Activated CD8-positive, alpha-beta memory T cell treated with anti-CD3 and anti-CD28 coated beads, Interleukin-2, amount 10 ng/mL, durations not matched to agents 7 days and 5 days (primary cell): ENCODE results near the gene TGM4. TPM values are rescaled to one million over a fixed set of nuclear protein-coding genes. Genes with fewer than 3 reads are reported as not detected.
"Not testable (repeated sequence)": the region's sequence is repeated elsewhere in the genome, so short reads cannot be mapped to it uniquely, and the experiment has no call there.

Experiments
- ATAC-seq: fragments of 150-1000 bp; cut with Tn5 transposase; one replicate; pipeline ENCODE4 v1.10.0; 2021; ENCODE audit warnings: moderate library complexity
- CTCF ChIA-PET: fragments of 350-600 bp; sonication (Branson Sonifier 250); formaldehyde crosslinking; loops from one replicate; lab custom pipeline; 2021; ENCODE audit warnings: antibody characterized with exemption; lab: Charles Lee
- DNase-seq: peaks from one replicate; pipeline ENCODE4 v3.0.0-alpha.2; 2020
- H3K27ac Mint-ChIP-seq: one replicate; pipeline ENCODE4 v1.8.0; 2021; ENCODE audit warnings: mild to moderate bottlenecking, mixed read lengths
- H3K27me3 Mint-ChIP-seq: one replicate; pipeline ENCODE4 v1.8.0; 2021; ENCODE audit warnings: mixed read lengths
- H3K36me3 Mint-ChIP-seq: one replicate; pipeline ENCODE4 v1.8.0; 2021; ENCODE audit warnings: mild to moderate bottlenecking, mixed read lengths
- H3K4me1 Mint-ChIP-seq: one replicate; pipeline ENCODE4 v1.8.0; 2021; ENCODE audit warnings: mixed read lengths
- H3K4me3 Mint-ChIP-seq: one replicate; pipeline ENCODE4 v1.8.0; 2021; ENCODE audit warnings: mild to moderate bottlenecking, moderate library complexity, mixed read lengths
- H3K9me3 Mint-ChIP-seq: one replicate; pipeline ENCODE4 v1.8.0; 2022; ENCODE audit warnings: low read depth, mixed read lengths
- total RNA-seq, 2 experiments: library from RNA; stranded (reverse); gene quantifications; one replicate each; pipeline ENCODE4 v1.2.3, GENCODE V29; 2021

The TGM4 gene
- total RNA-seq, result not detected

- CTCF ChIA-PET, result no interaction called here
Observed at GRCh38 chr3:44874308-44874707, at the start of gene TGM4. Gene TGM4, plus strand, starts transcription at chr3:44874608. Its CDS starts 71 bp downstream, at chr3:44874679.

GRCh38 chr3:44825264-44825925 is 49.0 kb upstream of the TGM4 start:
- H3K27me3 Mint-ChIP-seq, result no peaks in the 10 kb centered on the region
- H3K4me3 Mint-ChIP-seq, result no peak overlapping the region
- H3K27ac Mint-ChIP-seq, result no peak overlapping the region
- H3K4me1 Mint-ChIP-seq, result no peaks in the 10 kb centered on the region
- peaks cover 73% of the 10 kb centered on the region for H3K36me3 Mint-ChIP-seq
- DNase-seq (no peak), ATAC-seq (no peak)
- CTCF ChIA-PET, result interaction anchor here (0.7 to 1.1 kb wide), 2 partner anchors 12 to 15 kb away, joined by 3 read pairs; no protein-coding TSS in a partner anchor
- H3K9me3 Mint-ChIP-seq, result peaks cover 3% of the 10 kb centered on the region

More at GRCh38 chr3:44874308-44874707, at the start of gene TGM4:
- peaks cover 4% of the 10 kb centered on the region for H3K27me3 Mint-ChIP-seq
- H3K27ac Mint-ChIP-seq, result no peak within 1 kb of the TSS
- no peaks in the 10 kb centered on the region for H3K36me3 Mint-ChIP-seq
- no peak within 1 kb of the TSS for H3K4me3 Mint-ChIP-seq
- no peaks in the 10 kb centered on the region for H3K4me1 Mint-ChIP-seq
- DNase-seq (no peak), ATAC-seq (no peak)
- no peaks in the 10 kb centered on the region for H3K9me3 Mint-ChIP-seq

GRCh38 chr3:44827196-44827595 is 47.2 kb upstream of the TGM4 start:
- H3K9me3 Mint-ChIP-seq, result peaks cover 3% of the 10 kb centered on the region
- CTCF ChIA-PET, result interaction anchor here (0.6 kb wide), 1 partner anchor 47 kb away, joined by 3 read pairs; no protein-coding TSS in a partner anchor
- DNase-seq (no peak), ATAC-seq (no peak)
- no peaks in the 10 kb centered on the region for H3K4me1 Mint-ChIP-seq
- no peak overlapping the region for H3K4me3 Mint-ChIP-seq
- no peak overlapping the region for H3K27ac Mint-ChIP-seq
- H3K36me3 Mint-ChIP-seq, result peaks cover 76% of the 10 kb centered on the region
- H3K27me3 Mint-ChIP-seq, result no peaks in the 10 kb centered on the region

- Mint-ChIP-seq H3K4me1 (no peaks in the 10 kb centered on the region), H3K27ac (no peak overlapping the region), H3K36me3 (peaks cover 72% of the 10 kb centered on the region), H3K4me3 (no peak overlapping the region), H3K9me3 (peaks cover 4% of the 10 kb centered on the region), H3K27me3 (no peaks in the 10 kb centered on the region)
- CTCF ChIA-PET, result interaction anchor here (1.1 to 1.3 kb wide), 2 partner anchors 8 to 10 kb away, joined by 3 read pairs; no protein-coding TSS in a partner anchor
- no peak for ATAC-seq
- DNase-seq, result no peak
Observed at GRCh38 chr3:44831232-44831631, 43.2 kb upstream of the TGM4 start.

GRCh38 chr3:44832032-44832431 is 42.4 kb upstream of the TGM4 start:
- CTCF ChIA-PET, result interaction anchor here (1.1 to 1.3 kb wide), 2 partner anchors 9 kb away, joined by 3 read pairs; no protein-coding TSS in a partner anchor
- Mint-ChIP-seq H3K36me3 (peaks cover 74% of the 10 kb centered on the region), H3K27ac (no peak overlapping the region), H3K4me1 (no peaks in the 10 kb centered on the region), H3K9me3 (peaks cover 12% of the 10 kb centered on the region), H3K4me3 (no peak overlapping the region), H3K27me3 (no peaks in the 10 kb centered on the region)
- DNase-seq (no peak), ATAC-seq (no peak)

GRCh38 chr3:44832965-44833364 is 41.4 kb upstream of the TGM4 start:
- H3K36me3 Mint-ChIP-seq, result peaks cover 76% of the 10 kb centered on the region
- no peak for ATAC-seq

GRCh38 chr3:44833394-44833793 is 41.0 kb upstream of the TGM4 start:
- peaks cover 15% of the 10 kb centered on the region for H3K9me3 Mint-ChIP-seq
- no peaks in the 10 kb centered on the region for H3K27me3 Mint-ChIP-seq
- H3K27ac Mint-ChIP-seq, result no peak overlapping the region
- ATAC-seq, result no peak
- DNase-seq, result no peak
- CTCF ChIA-PET, result interaction anchor here (0.7 kb wide), 1 partner anchor 72 kb away, joined by 3 read pairs; the partner anchor contains the start of genes KIAA1143 and KIF15
- H3K36me3 Mint-ChIP-seq, result peaks cover 77% of the 10 kb centered on the region
- H3K4me1 Mint-ChIP-seq, result no peaks in the 10 kb centered on the region
- H3K4me3 Mint-ChIP-seq, result no peak overlapping the region

More at GRCh38 chr3:44832965-44833364, 41.4 kb upstream of the TGM4 start:
- Mint-ChIP-seq H3K4me1 (no peaks in the 10 kb centered on the region), H3K9me3 (peaks cover 15% of the 10 kb centered on the region), H3K27ac (no peak overlapping the region), H3K27me3 (no peaks in the 10 kb centered on the region), H3K4me3 (no peak overlapping the region)
- CTCF ChIA-PET, result interaction anchor here (0.7 kb wide), 1 partner anchor 72 kb away, joined by 3 read pairs; the partner anchor contains the start of genes KIAA1143 and KIF15
- DNase-seq, result no peak

- Mint-ChIP-seq H3K27me3 (no peaks in the 10 kb centered on the region), H3K4me3 (no peak overlapping the region), H3K27ac (no peak overlapping the region), H3K9me3 (peaks cover 15% of the 10 kb centered on the region), H3K4me1 (no peaks in the 10 kb centered on the region), H3K36me3 (peaks cover 78% of the 10 kb centered on the region)
- ATAC-seq (no peak), DNase-seq (no peak)
- CTCF ChIA-PET, result no interaction called here
Observed at GRCh38 chr3:44835684-44836083, 38.7 kb upstream of the TGM4 start.

GRCh38 chr3:44842376-44842775 is 32.0 kb upstream of the TGM4 start:
- peaks cover under 1% of the 10 kb centered on the region for H3K9me3 Mint-ChIP-seq
- no peak overlapping the region for H3K27ac Mint-ChIP-seq
- H3K27me3 Mint-ChIP-seq, result no peaks in the 10 kb centered on the region
- no peak for ATAC-seq
- CTCF ChIA-PET, result no interaction called here
- H3K4me1 Mint-ChIP-seq, result no peaks in the 10 kb centered on the region
- peaks cover 79% of the 10 kb centered on the region for H3K36me3 Mint-ChIP-seq
- DNase-seq, result no peak
- H3K4me3 Mint-ChIP-seq, result no peak overlapping the region

GRCh38 chr3:44845528-44846520 is 28.6 kb upstream of the TGM4 start:
- Mint-ChIP-seq H3K36me3 (peaks cover 69% of the 10 kb centered on the region), H3K9me3 (no peaks in the 10 kb centered on the region)
- CTCF ChIA-PET, result interaction anchor here (1.6 kb wide), 1 partner anchor 16 kb away, joined by 3 read pairs; no protein-coding TSS in a partner anchor

GRCh38 chr3:44848634-44849033 is 25.8 kb upstream of the TGM4 start:
- no peak overlapping the region for H3K4me3 Mint-ChIP-seq
- H3K27ac Mint-ChIP-seq, result no peak overlapping the region
- no peaks in the 10 kb centered on the region for H3K27me3 Mint-ChIP-seq
- DNase-seq, result no peak
- H3K9me3 Mint-ChIP-seq, result peaks cover 2% of the 10 kb centered on the region
- H3K4me1 Mint-ChIP-seq, result no peaks in the 10 kb centered on the region
- H3K36me3 Mint-ChIP-seq, result peaks cover 66% of the 10 kb centered on the region
- no peak for ATAC-seq
- CTCF ChIA-PET, result interaction anchor here (1.0 kb wide), 1 partner anchor 310 kb away, joined by 3 read pairs; no protein-coding TSS in a partner anchor

More at GRCh38 chr3:44845528-44846520, 28.6 kb upstream of the TGM4 start:
- H3K4me3 Mint-ChIP-seq, result no peak overlapping the region
- H3K27ac Mint-ChIP-seq, result no peak overlapping the region
- DNase-seq (no peak), ATAC-seq (no peak)
- no peaks in the 10 kb centered on the region for H3K27me3 Mint-ChIP-seq
- no peaks in the 10 kb centered on the region for H3K4me1 Mint-ChIP-seq

GRCh38 chr3:44856663-44857062 is 17.7 kb upstream of the TGM4 start:
- H3K9me3 Mint-ChIP-seq, H3K4me1 Mint-ChIP-seq, H3K36me3 Mint-ChIP-seq, H3K4me3 Mint-ChIP-seq, DNase-seq, CTCF ChIA-PET, H3K27ac Mint-ChIP-seq, ATAC-seq, H3K27me3 Mint-ChIP-seq: not testable (repeated sequence)

- H3K4me3 Mint-ChIP-seq, result no peak overlapping the region
- H3K4me1 Mint-ChIP-seq, result peaks cover 16% of the 10 kb centered on the region
- H3K36me3 Mint-ChIP-seq, result peaks cover 4% of the 10 kb centered on the region
- CTCF ChIA-PET, result interaction anchor here (1.0 to 1.6 kb wide), 2 partner anchors 10 to 20 kb away, joined by 3 read pairs; no protein-coding TSS in a partner anchor
- ATAC-seq (no peak), DNase-seq (no peak)
- no peak overlapping the region for H3K27ac Mint-ChIP-seq
- no peaks in the 10 kb centered on the region for H3K27me3 Mint-ChIP-seq
- no peaks in the 10 kb centered on the region for H3K9me3 Mint-ChIP-seq
Observed at GRCh38 chr3:44860117-44860516, 14.3 kb upstream of the TGM4 start.
